HG02798 (cell line): Measurements from ENCODE around the gene IGF2.
"Not testable (repeated sequence)": the region's sequence is repeated elsewhere in the genome, so short reads cannot be mapped to it uniquely, and the experiment has no call there.

Experiments used
- ATAC-seq: cut with Tn5 transposase; IDR thresholded peaks from one replicate; pipeline ENCODE4 v1.9.1; 2021; ENCODE audit warnings: mild to moderate bottlenecking; ENCODE audit not compliant: unreplicated experiment, poor library complexity

IGF2 gene

GRCh38 chr11:2139123-2139521 is at the start of gene IGF2:
Gene IGF2, minus strand, starts transcription at chr11:2139389. Its CDS starts 3,866 bp downstream, at chr11:2135523.
- no peak for ATAC-seq

- ATAC-seq = no peak
These were observed 49.6 kb upstream of the IGF2 start for GRCh38 chr11:2188745-2189144.

- ATAC-seq = no peak
These were observed 48.1 kb upstream of the IGF2 start for GRCh38 chr11:2187280-2187707.

- no peak for ATAC-seq
These were observed 47.6 kb upstream of the IGF2 start for GRCh38 chr11:2186669-2187279.

GRCh38 chr11:2185324-2186085 is 46.3 kb upstream of the IGF2 start:
- ATAC-seq = no peak

GRCh38 chr11:2182692-2183474 is 43.7 kb upstream of the IGF2 start:
- no peak for ATAC-seq

GRCh38 chr11:2182075-2182474 is 42.9 kb upstream of the IGF2 start:
- no peak for ATAC-seq

GRCh38 chr11:2180789-2181370 is 41.7 kb upstream of the IGF2 start:
- no peak for ATAC-seq

- no peak for ATAC-seq
These were observed 41.2 kb upstream of the IGF2 start for GRCh38 chr11:2180347-2180746.

- no peak for ATAC-seq
These were observed 40.3 kb upstream of the IGF2 start for GRCh38 chr11:2179516-2179915.

- ATAC-seq = no peak
These were observed 39.8 kb upstream of the IGF2 start for GRCh38 chr11:2178906-2179494.

- not testable (repeated sequence) for ATAC-seq
These were observed 39.0 kb upstream of the IGF2 start for GRCh38 chr11:2178055-2178773.

GRCh38 chr11:2177076-2177475 is 37.9 kb upstream of the IGF2 start:
- no peak for ATAC-seq

- no peak for ATAC-seq
These were observed 37.3 kb upstream of the IGF2 start for GRCh38 chr11:2176389-2176900.

- no peak for ATAC-seq
These were observed 36.5 kb upstream of the IGF2 start for GRCh38 chr11:2175659-2176058.

- no peak for ATAC-seq
These were observed 35.2 kb upstream of the IGF2 start for GRCh38 chr11:2174361-2174760.

- ATAC-seq = no peak
These were observed 34.6 kb upstream of the IGF2 start for GRCh38 chr11:2173761-2174160.

GRCh38 chr11:2173150-2173693 is 34.0 kb upstream of the IGF2 start:
- ATAC-seq = no peak

GRCh38 chr11:2172676-2173075 is 33.5 kb upstream of the IGF2 start:
- ATAC-seq = no peak
